Motor neuron (in vitro differentiated cells): ENCODE measurements around the gene HAUS7. TPM values are rescaled to one million over a fixed set of nuclear protein-coding genes. Genes with fewer than 3 reads are reported as not detected.

Experiments used
- ATAC-seq, 8 experiments: fragments of 200-7000 bp; cut with Tn5 transposase; replicated peaks in 6 of 8; 2 replicates each; pipeline ENCODE4 v1.8.0; 2021; ENCODE audit warnings: mild to moderate bottlenecking in 8 of 8, moderate library complexity in 8 of 8
- H3K27ac ChIP-seq, 2 donors: fragments of 250-450 bp; sonication (Bioruptor Pico); 2 replicates each; pipeline ENCODE4 v1.9.0; 2021; ENCODE audit warnings: antibody characterized with exemption in 2 of 2, mild to moderate bottlenecking in 2 of 2, moderate library complexity in 1 of 2
- H3K4me1 ChIP-seq, 2 donors: fragments of 250-450 bp; sonication (Bioruptor Pico); replicated peaks in 1 of 2; 2 replicates each; pipeline ENCODE4 v1.6.1; 2021; ENCODE audit warnings: antibody characterized with exemption in 2 of 2, mild to moderate bottlenecking in 2 of 2, moderate library complexity in 1 of 2
- H3K4me3 ChIP-seq, 5 donors: fragments of 250-450 bp; sonication (Bioruptor Pico); 2 replicates each; pipeline ENCODE4 v1.9.0; 2021; ENCODE audit warnings: antibody characterized with exemption in 5 of 5, mild to moderate bottlenecking in 5 of 5, moderate library complexity in 4 of 5
- WGBS, 10 experiments: fragments of 450-650 bp; shearing (Covaris generic); methylation state at CpG; one replicate each; pipeline ENCODE4 v1.0.0; 2022; 5-methylcytosine and 5-hydroxymethylcytosine counted together
- in situ Hi-C, 9 experiments: fragments of 400-800 bp; cut with MboI; loops; one replicate each; pipeline ENCODE4 v1.15.0; 2021; ENCODE audit warnings: low sequenced_read_pairs in 9 of 9, low pct_unique_long_range_greater_than_20kb in 2 of 9; ENCODE audit not compliant: unreplicated experiment in 9 of 9
- total RNA-seq, 8 experiments: library from RNA; unstranded; fragments of 300-600 nt; gene quantifications; 2 replicates each; pipeline versions ENCODE4 v1.2.3 to v1.2.4, GENCODE V29; 2022

HAUS7 gene
- total RNA-seq, 8 experiments from 2014 or later = 8.5 to 28.6 (median 19.0) TPM

DNA sequence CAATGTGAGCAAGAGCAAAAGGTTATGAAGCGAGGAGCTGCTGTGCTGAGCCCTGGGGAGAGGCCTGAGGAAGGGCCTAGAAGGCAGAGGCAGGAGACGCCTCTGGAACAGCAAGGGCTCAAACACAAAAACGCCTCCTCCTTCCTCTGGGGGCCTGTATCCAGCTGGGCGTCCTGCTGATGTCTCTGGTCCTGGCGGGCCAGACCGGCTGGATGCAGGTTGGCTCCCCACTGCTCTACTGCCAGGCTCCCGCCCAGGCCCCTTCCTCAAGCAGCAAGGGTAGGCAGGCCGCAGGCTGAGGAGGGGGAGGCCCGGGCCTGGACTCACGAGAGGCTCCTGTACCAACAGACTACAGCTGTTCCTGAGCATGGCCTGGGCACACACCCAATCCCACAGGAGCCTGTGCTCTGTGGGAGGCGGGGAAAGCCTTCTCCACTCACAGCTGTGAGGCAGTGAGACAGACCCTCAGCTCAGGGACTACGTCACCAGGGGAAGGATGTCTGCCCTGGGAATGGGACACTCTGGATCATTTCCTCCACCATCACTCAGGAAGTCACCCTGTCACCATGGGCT, 2.3 kb downstream of the HAUS7 start:
- no peak overlapping the region for H3K4me3 ChIP-seq
- peaks cover 4% of the 10 kb centered on the region in 2 donors for H3K4me1 ChIP-seq
- in situ Hi-C loops = no loop called here
- WGBS, 10 experiments = no CpG with 5 or more reads among the region's 12 CpGs
- no peak for ATAC-seq
- H3K27ac ChIP-seq = no peak overlapping the region

- no peak for ATAC-seq
- Histone ChIP-seq H3K4me1 (peaks cover 4% of the 10 kb centered on the region in 2 donors), H3K27ac (no peak overlapping the region), H3K4me3 (no peak overlapping the region)
- 57% methylated on average over 4 of the region's 19 CpGs; no CpG with 5 or more reads in 9 of the 10 experiments for WGBS, 10 experiments
- in situ Hi-C loops = no loop called here
These were observed 4.5 kb downstream of the HAUS7 start for GRCh38 chrX:153465691-153466380.

- ATAC-seq = no peak
- 48 to 80% methylated on average over 1 to 2 of the region's 5 CpGs; no CpG with 5 or more reads in 8 of the 10 experiments for WGBS, 10 experiments
- H3K4me1 ChIP-seq = no peaks in the 10 kb centered on the region
- H3K4me3 ChIP-seq = no peak overlapping the region
- in situ Hi-C loops = no loop called here
- H3K27ac ChIP-seq = no peak overlapping the region
These were observed 6.3 kb downstream of the HAUS7 start for GRCh38 chrX:153464116-153464515.

- Histone ChIP-seq H3K27ac (no peak overlapping the region), H3K4me3 (no peak overlapping the region), H3K4me1 (no peaks in the 10 kb centered on the region)
- WGBS, 10 experiments = 25 to 90% (median 52%) methylated on average over 2 to 7 of the region's 12 CpGs; no CpG with 5 or more reads in 7 of the 10 experiments
- in situ Hi-C loops = no loop called here
- ATAC-seq = no peak
These were observed 6.8 kb downstream of the HAUS7 start for GRCh38 chrX:153463556-153463955.

DNA sequence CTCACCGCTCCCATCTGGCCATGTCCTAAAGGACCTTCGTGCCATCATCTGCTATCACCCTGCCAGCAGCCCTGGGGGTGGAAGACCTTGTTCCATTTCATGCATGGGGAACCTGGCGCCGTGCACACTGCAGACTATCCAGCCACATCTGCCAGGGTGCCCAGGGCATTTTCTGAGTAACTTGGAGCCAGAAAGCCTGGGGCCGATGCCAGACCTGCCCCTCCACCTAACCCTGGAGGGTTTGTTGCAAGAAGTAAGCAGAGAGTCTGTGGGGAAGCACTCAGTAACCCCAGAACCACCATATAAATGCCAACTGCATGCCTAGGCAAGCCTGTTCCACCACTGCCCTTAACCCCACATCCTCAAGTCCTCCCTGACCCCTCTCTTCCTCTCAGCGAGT, 7.3 kb downstream of the HAUS7 start:
- Histone ChIP-seq H3K4me3 (no peak overlapping the region), H3K27ac (no peak overlapping the region), H3K4me1 (no peaks in the 10 kb centered on the region)
- no peak for ATAC-seq
- in situ Hi-C loops = no loop called here
- 40 to 100% (median 90%) methylated on average over 1 of the region's 6 CpGs; no CpG with 5 or more reads in 6 of the 10 experiments for WGBS, 10 experiments

GRCh38 chrX:153462291-153462690, 8.1 kb downstream of the HAUS7 start:
- no peak overlapping the region for H3K27ac ChIP-seq
- no peaks in the 10 kb centered on the region for H3K4me1 ChIP-seq
- no peak for ATAC-seq
- in situ Hi-C loops = no loop called here
- WGBS, 10 experiments = 60% methylated on average over 1 of the region's 10 CpGs; no CpG with 5 or more reads in 9 of the 10 experiments
- no peak overlapping the region for H3K4me3 ChIP-seq

- in situ Hi-C loops = no loop called here
- Histone ChIP-seq H3K4me3 (no peak overlapping the region), H3K27ac (no peak overlapping the region), H3K4me1 (no peaks in the 10 kb centered on the region)
- 21 to 60% methylated on average over 3 to 4 of the region's 7 CpGs; no CpG with 5 or more reads in 8 of the 10 experiments for WGBS, 10 experiments
- ATAC-seq = peak in 7 of 8 experiments; percentile 52 to 83 (median 61)
These were observed 9.6 kb downstream of the HAUS7 start for GRCh38 chrX:153460826-153461225.

GRCh38 chrX:153459986-153460385, 10.4 kb downstream of the HAUS7 start:
- H3K27ac ChIP-seq = no peak overlapping the region
- in situ Hi-C loops = no loop called here
- H3K4me3 ChIP-seq = no peak overlapping the region
- ATAC-seq = peak in 1 of 8 experiments; percentile 45
- 40 to 100% (median 94%) methylated on average over 1 to 3 of the region's 4 CpGs; no CpG with 5 or more reads in 6 of the 10 experiments for WGBS, 10 experiments
- H3K4me1 ChIP-seq = no peaks in the 10 kb centered on the region

- no peak for ATAC-seq
- 34% methylated on average over 2 of the region's 4 CpGs; no CpG with 5 or more reads in 9 of the 10 experiments for WGBS, 10 experiments
- in situ Hi-C loops = no loop called here
These were observed 11.9 kb downstream of the HAUS7 start for GRCh38 chrX:153458476-153458875.

DNA sequence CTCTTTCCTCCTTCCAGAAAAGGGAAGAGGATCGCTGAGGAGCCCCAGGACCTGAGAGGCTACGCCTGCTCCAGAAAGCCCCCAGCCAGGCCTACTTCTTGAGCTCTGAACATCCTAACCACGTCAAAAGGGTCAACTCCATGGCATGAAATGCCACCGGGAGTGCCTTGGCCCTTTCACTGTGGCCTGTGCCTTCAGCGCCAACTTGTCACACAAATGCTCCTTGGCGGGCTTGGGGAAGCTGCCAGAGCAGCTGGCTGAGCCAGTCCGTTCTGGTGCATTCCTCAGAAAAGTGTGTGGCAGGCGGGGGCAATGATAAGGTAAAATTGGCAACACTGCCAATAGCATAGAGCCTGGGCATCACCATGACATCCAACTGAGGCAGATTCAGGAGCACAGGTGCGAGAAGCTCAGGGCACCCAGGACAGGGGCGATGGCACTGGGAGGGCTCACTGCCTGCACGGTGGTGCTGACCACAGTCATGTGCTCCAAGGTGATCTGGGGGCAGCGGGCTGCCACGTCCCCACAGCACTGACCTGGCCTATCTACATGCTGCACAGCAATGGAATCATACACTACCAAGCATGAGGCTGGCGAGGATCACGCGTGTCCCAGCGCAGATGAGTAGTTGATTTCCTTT, 12.4 kb downstream of the HAUS7 start:
- in situ Hi-C loops = no loop called here
- no peaks in the 10 kb centered on the region for H3K4me1 ChIP-seq
- H3K27ac ChIP-seq = no peak overlapping the region
- 67 to 90% (median 80%) methylated on average over 1 to 4 of the region's 17 CpGs; no CpG with 5 or more reads in 7 of the 10 experiments for WGBS, 10 experiments
- no peak overlapping the region for H3K4me3 ChIP-seq
- no peak for ATAC-seq

More at GRCh38 chrX:153458476-153458875, 11.9 kb downstream of the HAUS7 start:
- Histone ChIP-seq H3K27ac (no peak overlapping the region), H3K4me3 (no peak overlapping the region), H3K4me1 (no peaks in the 10 kb centered on the region)

DNA sequence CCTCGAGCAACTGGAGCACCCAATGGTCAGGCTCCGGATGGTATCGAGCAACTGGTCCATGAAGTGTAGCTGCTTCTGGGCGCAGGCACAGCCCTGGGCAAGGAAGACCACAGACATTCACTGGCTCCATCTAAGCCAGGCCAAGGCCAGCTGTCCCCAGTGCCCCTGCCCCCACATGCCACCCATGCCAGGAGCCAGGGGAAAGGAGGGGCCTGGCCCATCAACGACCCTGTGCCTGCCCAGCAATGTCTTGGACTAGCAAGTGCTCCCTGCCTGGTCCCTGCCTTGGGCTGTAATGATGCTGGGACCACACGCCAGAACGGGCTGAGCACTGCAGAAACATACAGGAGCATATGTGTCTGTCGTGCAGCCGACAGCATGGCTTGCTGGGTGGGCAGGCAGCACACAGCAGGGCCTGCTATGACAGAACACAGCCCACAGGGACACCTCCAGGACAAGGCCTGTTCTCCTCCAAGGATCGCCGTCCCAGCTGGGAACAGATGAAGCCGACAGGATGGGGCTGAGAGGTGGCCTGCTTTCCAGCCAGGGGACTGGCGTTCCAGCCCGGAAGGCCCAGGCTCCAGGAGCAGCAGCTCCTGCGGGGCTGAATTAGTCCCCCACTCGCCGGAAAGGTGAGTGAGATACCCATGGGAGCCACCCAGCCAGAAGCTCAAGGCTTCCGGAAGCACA, 13.1 kb downstream of the HAUS7 start:
- 42% methylated on average over 7 of the region's 18 CpGs; no CpG with 5 or more reads in 9 of the 10 experiments for WGBS, 10 experiments
- ATAC-seq = no peak
- in situ Hi-C loops = no loop called here
- Histone ChIP-seq H3K27ac (no peak overlapping the region), H3K4me1 (no peaks in the 10 kb centered on the region), H3K4me3 (no peak overlapping the region)

- in situ Hi-C loops = no loop called here
- WGBS, 10 experiments = no CpG with 5 or more reads among the region's 9 CpGs
- no peak overlapping the region for H3K4me3 ChIP-seq
- no peaks in the 10 kb centered on the region for H3K4me1 ChIP-seq
- ATAC-seq = no peak
- no peak overlapping the region for H3K27ac ChIP-seq
These were observed 13.7 kb downstream of the HAUS7 start for GRCh38 chrX:153456704-153457103.

GRCh38 chrX:153456161-153456560, 14.2 kb downstream of the HAUS7 start:
- H3K27ac ChIP-seq = no peak overlapping the region
- no peaks in the 10 kb centered on the region for H3K4me1 ChIP-seq
- H3K4me3 ChIP-seq = no peak overlapping the region
- 50 to 100% methylated on average over 1 to 2 of the region's 12 CpGs; no CpG with 5 or more reads in 8 of the 10 experiments for WGBS, 10 experiments
- ATAC-seq = peak in 1 of 8 experiments; percentile 24
- in situ Hi-C loops = no loop called here
